K562 (cell line): ENCODE results near the gene HOXB6. TPM values are rescaled to one million over a fixed set of nuclear protein-coding genes. Genes with fewer than 3 reads are reported as not detected.

Source experiments
- ATF6 ChIP-seq: sonication (generic); formaldehyde crosslinking; IDR thresholded peaks from 2 replicates; pipeline ENCODE4 v1.4.0; 2020; ENCODE audit warnings: mild to moderate bottlenecking, missing genetic modification reagents
- CHD1 ChIP-seq: fragments of 200-600 bp; sonication (generic); IDR thresholded peaks from one replicate; pipeline ENCODE4 v1.6.1; 2012; ENCODE audit warnings: mild to moderate bottlenecking, moderate library complexity, low read length, inconsistent platforms
- CHD2 ChIP-seq: IDR thresholded peaks from 2 replicates; pipeline ENCODE4 v1.6.1; 2011; ENCODE audit warnings: low read depth, low read length
- DDX20 ChIP-seq: fragments of 450-650 bp; IDR thresholded peaks from 2 replicates; pipeline ENCODE4 v1.6.1; 2016; ENCODE audit warnings: missing genetic modification characterization, low read depth, mild to moderate bottlenecking, missing compliant biosample characterization, moderate library complexity
- E2F1 ChIP-seq: sonication (generic); formaldehyde crosslinking; IDR thresholded peaks from 2 replicates; pipeline ENCODE4 v1.8.1; 2023; ENCODE audit warnings: mild to moderate bottlenecking, missing genetic modification reagents, moderate library complexity
- ERF ChIP-seq: fragments of 450-650 bp; formaldehyde crosslinking; IDR thresholded peaks from 2 replicates; pipeline ENCODE4 v1.4.0; 2020; ENCODE audit warnings: mild to moderate bottlenecking, mixed read lengths
- HIVEP1 ChIP-seq: fragments of 250-450 bp; sonication (Bioruptor Pico); IDR thresholded peaks from 2 replicates; pipeline ENCODE4 v1.4.0; 2020; ENCODE audit warnings: mild to moderate bottlenecking
- HNRNPLL ChIP-seq: fragments of 200-400 bp; formaldehyde crosslinking; IDR thresholded peaks from 2 replicates; pipeline ENCODE4 v1.6.1; 2017; ENCODE audit warnings: low read length, low read depth, mild to moderate bottlenecking; ENCODE audit not compliant: poor library complexity, severe bottlenecking
- MAZ ChIP-seq, 2 experiments: fragments of 450-650 bp in 1 of 2; sonication (generic) in 1 of 2; formaldehyde crosslinking; IDR thresholded peaks in 1 of 2; conservative IDR thresholded peaks in 1 of 2; 2 replicates each; pipeline versions ENCODE4 v1.4.0 to v1.5.0; 2020; ENCODE audit warnings: mild to moderate bottlenecking in 1 of 2, missing genetic modification reagents in 1 of 2
- MEF2A ChIP-seq: IDR thresholded peaks from 2 replicates; pipeline ENCODE4 v1.6.1; 2011; ENCODE audit warnings: low read depth, mild to moderate bottlenecking, low read length, moderate library complexity; ENCODE audit not compliant: control insufficient read depth
- MLX ChIP-seq, 2 experiments: fragments of 450-650 bp in 1 of 2; sonication (generic) in 1 of 2; formaldehyde crosslinking; conservative IDR thresholded peaks; 2 replicates each; pipeline versions ENCODE4 v1.4.0 to v1.8.1; 2020 to 2022; ENCODE audit warnings: mild to moderate bottlenecking in 1 of 2, missing genetic modification reagents in 1 of 2
- NFXL1 ChIP-seq: fragments of 450-650 bp; formaldehyde crosslinking; IDR thresholded peaks from 2 replicates; pipeline ENCODE4 v1.4.0; 2021; ENCODE audit warnings: mild to moderate bottlenecking
- PHF20 ChIP-seq: fragments of 450-650 bp; IDR thresholded peaks from 2 replicates; pipeline ENCODE4 v1.6.1; 2018; ENCODE audit not compliant: partially characterized antibody
- SRSF1 ChIP-seq: fragments of 200-400 bp; formaldehyde crosslinking; IDR thresholded peaks from 2 replicates; pipeline ENCODE4 v1.6.1; 2017; ENCODE audit warnings: mild to moderate bottlenecking, low read depth, low read length, moderate library complexity
- TBL1XR1 ChIP-seq, 2 experiments: IDR thresholded peaks; 2 replicates each; pipeline ENCODE4 v1.6.1; 2012; ENCODE audit warnings: improper control_type of control experiment in 2 of 2, low read length in 2 of 2, mild to moderate bottlenecking in 1 of 2
- TCF15 ChIP-seq: fragments of 250-450 bp; sonication (Bioruptor Pico); IDR thresholded peaks from 2 replicates; pipeline ENCODE4 v1.8.0; 2022; ENCODE audit warnings: moderate library complexity, mild to moderate bottlenecking, inconsistent platforms
- TEAD4 ChIP-seq, 2 experiments: sonication (generic) in 1 of 2; formaldehyde crosslinking in 1 of 2; IDR thresholded peaks; 2 replicates each; pipeline versions ENCODE4 v1.6.1 to v1.8.0; 2012 to 2022; ENCODE audit warnings: borderline replicate concordance in 1 of 2, inconsistent platforms in 1 of 2, low read length in 1 of 2, mild to moderate bottlenecking in 1 of 2, missing genetic modification reagents in 1 of 2
- U2AF1 ChIP-seq: fragments of 200-400 bp; formaldehyde crosslinking; optimal IDR thresholded peaks from 2 replicates; pipeline ENCODE3; 2017; ENCODE audit warnings: mild to moderate bottlenecking, low read depth, low read length, moderate library complexity
- XRCC3 ChIP-seq: fragments of 450-650 bp; IDR thresholded peaks from 2 replicates; pipeline ENCODE4 v1.6.1; 2017; ENCODE audit warnings: mild to moderate bottlenecking, moderate library complexity
- ZFPM2 ChIP-seq: fragments of 250-450 bp; sonication (Bioruptor Pico); IDR thresholded peaks from 2 replicates; pipeline ENCODE4 v1.5.1; 2022; ENCODE audit warnings: mild to moderate bottlenecking
- ZFX ChIP-seq: sonication (generic); formaldehyde crosslinking; IDR thresholded peaks from 2 replicates; pipeline ENCODE4 v1.8.0; 2022; ENCODE audit warnings: mild to moderate bottlenecking, missing genetic modification reagents, moderate library complexity
- ZNF668 ChIP-seq: fragments of 250-450 bp; sonication (Bioruptor Pico); IDR thresholded peaks from 2 replicates; pipeline ENCODE4 v1.8.0; 2022; ENCODE audit warnings: mild to moderate bottlenecking, inconsistent platforms
- ZNF766 ChIP-seq: fragments of 200-800 bp; sonication (Bioruptor generic); conservative IDR thresholded peaks from 2 replicates; pipeline ENCODE4 v1.6.1; 2016; ENCODE audit warnings: missing genetic modification characterization, missing compliant biosample characterization
- ZNF830 ChIP-seq: fragments of 250-450 bp; sonication (Bioruptor Pico); IDR thresholded peaks from 2 replicates; pipeline ENCODE4 v1.5.0; 2021; ENCODE audit warnings: mild to moderate bottlenecking
- polyA plus RNA-seq, 8 experiments: library from polyadenylated mRNA; depleted of rRNA in 4 of 8; stranded (reverse) in 5 of 8; unstranded in 3 of 8; fragments of >200 nt; fragmentation: Nextera tagmentation in 2 of 8; fragmentation: Illumina TruSeq in 1 of 8; extraction: Ambion mirVana in 2 of 8; extraction: Trizol in 1 of 8; gene quantifications; 2 replicates each; pipeline versions ENCODE4 v1.2.1 to v1.2.3, GENCODE V29; 2011 to 2014; ENCODE audit warnings: inconsistent platforms in 1 of 8, missing spikeins in 1 of 8
- total RNA-seq, 7 experiments: library from RNA; depleted of rRNA in 6 of 7; stranded (reverse); fragments of >200 nt in 6 of 7; fragmentation: Illumina TruSeq in 2 of 7; extraction: Trizol in 2 of 7; gene quantifications; 2 replicates each; pipeline versions ENCODE4 v1.2.1 to v1.2.3, GENCODE V29; 2011 to 2021; ENCODE audit warnings: low replicate concordance in 1 of 7

The HOXB6 gene
- total and polyA plus RNA-seq, 9 of the 15 experiments (the other 6 are each of a cell fraction or from before 2014, with no cell fraction given): 1.2 to 14.8 (median 4.9) TPM

GRCh38 chr17:48624544-48625494 is 20.0 kb upstream of the HOXB6 start (continued):
- TF ChIP-seq MLX (CRISPR knock-in tag; conservative IDR thresholded peaks at IDR 0.05) (no peak), XRCC3 (no peak), MEF2A (no peak), U2AF1 (no peak), HIVEP1 (no peak), ZNF766 (CRISPR knock-in tag) (no peak), DDX20 (tag) (no peak), CHD2 (no peak), TEAD4 (IDR thresholded peaks at IDR 0.05; ENCODE audit: low read length) (no peak), TEAD4 (CRISPR knock-in tag; IDR thresholded peaks at IDR 0.05; ENCODE audit: borderline replicate concordance) (no peak), TBL1XR1 (IDR thresholded peaks at IDR 0.05; ENCODE audit: low read length in 2 of 2) (peak in 1 of 2 experiments; percentile 9; a peak in 1 of 4 replicates), HNRNPLL (peak; percentile 80), ATF6 (CRISPR knock-in tag) (no peak), ZFPM2 (no peak), E2F1 (CRISPR knock-in tag) (no peak; the same call in 1 of the 2 replicates), ZNF668 (CRISPR knock-in tag) (no peak), NFXL1 (no peak), MAZ (CRISPR knock-in tag; conservative IDR thresholded peaks at IDR 0.05 in 1 of 2, IDR thresholded peaks at IDR 0.05 in 1 of 2) (0 out of 4 replicates have a peak, but pooled peaks of 1 of the 2 experiments have one; percentile 51), ERF (CRISPR knock-in tag) (no peak), PHF20 (no peak), ZFX (CRISPR knock-in tag) (no peak), TCF15 (no peak), CHD1 (peak; percentile 98), SRSF1 (no peak), ZNF830 (CRISPR knock-in tag) (no peak)
